Measurements from ENCODE around the gene SH3YL1. TPM values are rescaled to one million over a fixed set of nuclear protein-coding genes. Genes with fewer than 3 reads are reported as not detected.

SH3YL1 gene
- polyA plus RNA-seq, 2 of the 4 experiments (the other 2 are of a cell fraction), result 12.8 to 23.9 TPM

GRCh38 chr2:295090-295489 lies 31.3 kb upstream of the SH3YL1 start:
- H3K27ac ChIP-seq, result no peak overlapping the region
- H3K4me3 ChIP-seq, result no peak overlapping the region
- DNase-seq (ENCODE audit: low read depth in 1 of 2, low spot score in 1 of 2) (no peak), ATAC-seq (no peak), FAIRE-seq (no peak)
- POLR2A ChIA-PET, result no interaction called here
- H3K4me1 ChIP-seq, result no peaks in the 10 kb centered on the region
- WGBS (ENCODE audit: missing lambda C conversion rate), result 41% methylated on average over 5 of the region's 5 CpGs
- H3K9me3 ChIP-seq, result peaks cover 5% of the 10 kb centered on the region; the same call in 1 of the 3 replicates
- TF ChIP-seq POLR2AphosphoS2 (conservative IDR thresholded peaks at IDR 0.05; ENCODE audit: low read length) (no peak), MAX (IDR thresholded peaks at IDR 0.05) (no peak), MYC (IDR thresholded peaks at IDR 0.05; ENCODE audit: borderline replicate concordance, low read length) (no peak), USF2 (IDR thresholded peaks at IDR 0.05) (no peak), CEBPB (IDR thresholded peaks at IDR 0.05) (no peak), CHD2 (IDR thresholded peaks at IDR 0.05; ENCODE audit: low read length, partially characterized antibody) (no peak), HOXB5 (CRISPR knock-in tag; IDR thresholded peaks at IDR 0.05) (no peak), HMGXB4 (CRISPR knock-in tag; IDR thresholded peaks at IDR 0.05; ENCODE audit: borderline replicate concordance) (no peak), RNF2 (IDR thresholded peaks at IDR 0.05; ENCODE audit: borderline replicate concordance, low read depth) (no peak), MAZ (IDR thresholded peaks at IDR 0.05; ENCODE audit: borderline replicate concordance, low read depth, low read length) (no peak), FOSB (CRISPR knock-in tag; IDR thresholded peaks at IDR 0.05) (no peak), ATOH8 (CRISPR knock-in tag; IDR thresholded peaks at IDR 0.05; ENCODE audit: low read depth) (no peak), PBX3 (IDR thresholded peaks at IDR 0.05) (no peak), ZFP36 (IDR thresholded peaks at IDR 0.05; ENCODE audit: borderline replicate concordance, partially characterized antibody) (no peak)
- CTCF ChIA-PET, result no interaction called here
- H3K4me2 ChIP-seq, result no peak overlapping the region

- peak; percentile 81 to 94 for ATAC-seq
- H3K4me1 ChIP-seq, result peaks cover 16% of the 10 kb centered on the region
- peak overlapping the region; percentile 52 for H3K4me3 ChIP-seq
- no peak for TF ChIP-seq HOXB5 (CRISPR knock-in tag; IDR thresholded peaks at IDR 0.05)
- TF ChIP-seq SREBF2 (IDR thresholded peaks at IDR 0.05), result no peak
- no peak for TF ChIP-seq MAZ (IDR thresholded peaks at IDR 0.05; ENCODE audit: borderline replicate concordance, low read depth, low read length)
- peak; percentile 80 for TF ChIP-seq SMC3 (IDR thresholded peaks at IDR 0.05)
- no peak for TF ChIP-seq ZSCAN20 (CRISPR knock-in tag; IDR thresholded peaks at IDR 0.05)
- TF ChIP-seq ESRRA (IDR thresholded peaks at IDR 0.05; ENCODE audit: borderline replicate concordance, low read length), result no peak
- peak; percentile 85 for TF ChIP-seq CTCF (IDR thresholded peaks at IDR 0.05)
- TF ChIP-seq RNF2 (IDR thresholded peaks at IDR 0.05; ENCODE audit: borderline replicate concordance, low read depth), result no peak
- no peak for TF ChIP-seq HOXA7 (CRISPR knock-in tag; IDR thresholded peaks at IDR 0.05)
- no peak for TF ChIP-seq HOXB13 (CRISPR knock-in tag; IDR thresholded peaks at IDR 0.05; ENCODE audit: low read depth)
- TF ChIP-seq FOSL2 (IDR thresholded peaks at IDR 0.05), result no peak
- TF ChIP-seq FOSL2 (CRISPR knock-in tag; IDR thresholded peaks at IDR 0.05), result no peak
- no peak for TF ChIP-seq ZNF302 (CRISPR knock-in tag; IDR thresholded peaks at IDR 0.05)
- peak; percentile 84 to 88 for TF ChIP-seq RAD21 (conservative IDR thresholded peaks at IDR 0.05 in 1 of 2, IDR thresholded peaks at IDR 0.05 in 1 of 2)
- TF ChIP-seq MAX (IDR thresholded peaks at IDR 0.05), result no peak
- no peak for TF ChIP-seq ZC3H11A (IDR thresholded peaks at IDR 0.05)
- DNase-seq (ENCODE audit: low read depth in 1 of 2, low spot score in 1 of 2), result peak; percentile 74 to 83
- no peak for FAIRE-seq
- POLR2A ChIA-PET, result no interaction called here
- H3K9me3 ChIP-seq, result no peaks in the 10 kb centered on the region
- WGBS (ENCODE audit: missing lambda C conversion rate), result 7% methylated on average over 15 of the region's 15 CpGs
- H3K27ac ChIP-seq, result no peak overlapping the region
- CTCF ChIA-PET, result interaction anchor here (0.5 to 3.9 kb wide), 28 partner anchors 9 to 1321 kb away, joined by 3 to 54 read pairs (median 4); no protein-coding TSS in a partner anchor
- peak overlapping the region; percentile 99 for H3K4me2 ChIP-seq
These were observed 26.4 kb upstream of the SH3YL1 start for GRCh38 chr2:290090-290722.
